HEK293 (cell line): ENCODE results near the gene FCRL4.

Experiments
- CTCF ChIA-PET: fragments of 350-600 bp; formaldehyde crosslinking; extraction: SDS; loops from one replicate; lab custom pipeline; 2021; ENCODE audit warnings: antibody characterized with exemption; lab: Yijun Ruan, JAX
- POLR2A ChIA-PET: fragments of 300-600 bp; formaldehyde crosslinking; extraction: SDS; loops from one replicate; lab custom pipeline; 2020; ENCODE audit warnings: antibody characterized with exemption, inconsistent platforms; lab: Yijun Ruan, JAX
- H3K27ac ChIP-seq: fragments of 200-500 bp; sonication (Bioruptor generic); 2 replicates; pipeline ENCODE4 v1.5.1; 2014; ENCODE audit warnings: low read depth, low read length, control low read depth, inconsistent platforms; ENCODE audit errors: extremely low read depth
- H3K36me3 ChIP-seq, 2 experiments: fragments of 200-500 bp in 1 of 2; sonication (Bioruptor generic) in 1 of 2; 1 replicate in 1 of 2; 2 replicates in 1 of 2; pipeline ENCODE4 v1.5.1; 2014 to 2017; ENCODE audit warnings: inconsistent platforms in 2 of 2, low read length in 2 of 2; ENCODE audit not compliant: control insufficient read depth in 2 of 2, insufficient read depth in 1 of 2
- H3K4me1 ChIP-seq: fragments of 200-500 bp; sonication (Bioruptor generic); 2 replicates; pipeline ENCODE4 v1.5.1; 2014; ENCODE audit warnings: mild to moderate bottlenecking, low read length, inconsistent platforms; ENCODE audit not compliant: control insufficient read depth, insufficient read depth
- H3K4me3 ChIP-seq: 2 replicates; pipeline ENCODE4 v1.5.1; 2011; ENCODE audit warnings: low read depth, mild to moderate bottlenecking, control low read depth, low read length, moderate library complexity
- H3K9me3 ChIP-seq: fragments of 200-500 bp; sonication (Bioruptor generic); 2 replicates; pipeline ENCODE4 v1.5.1; 2014; ENCODE audit warnings: low read depth, low read length, inconsistent platforms; ENCODE audit not compliant: control insufficient read depth, insufficient read depth
- GLI4 ChIP-seq: fragments of 450-650 bp; formaldehyde crosslinking; IDR thresholded peaks from 2 replicates; pipeline ENCODE4 v1.5.1; 2016; ENCODE audit warnings: missing biosample characterization, missing genetic modification characterization
- HIC1 ChIP-seq: fragments of 450-650 bp; formaldehyde crosslinking; IDR thresholded peaks from 2 replicates; pipeline ENCODE4 v1.5.1; 2016; ENCODE audit warnings: missing biosample characterization, missing genetic modification characterization
- HOXC10 ChIP-seq: sonication (generic); formaldehyde crosslinking; IDR thresholded peaks from 2 replicates; pipeline ENCODE4 v1.8.1; 2023; ENCODE audit warnings: mild to moderate bottlenecking, missing genetic modification reagents
- MYNN ChIP-seq: fragments of 450-650 bp; formaldehyde crosslinking; IDR thresholded peaks from 2 replicates; pipeline ENCODE4 v1.5.1; 2016; ENCODE audit warnings: missing biosample characterization, missing genetic modification characterization, borderline replicate concordance
- MZF1 ChIP-seq: fragments of 450-650 bp; formaldehyde crosslinking; IDR thresholded peaks from 2 replicates; pipeline ENCODE4 v1.5.1; 2017; ENCODE audit warnings: missing biosample characterization, missing genetic modification characterization, borderline replicate concordance
- OSR2 ChIP-seq: fragments of 450-650 bp; formaldehyde crosslinking; IDR thresholded peaks from 2 replicates; pipeline ENCODE4 v1.5.1; 2016; ENCODE audit warnings: missing biosample characterization, missing genetic modification characterization
- SP2 ChIP-seq: fragments of 450-650 bp; formaldehyde crosslinking; IDR thresholded peaks from 2 replicates; pipeline ENCODE4 v1.5.1; 2016; ENCODE audit warnings: missing biosample characterization, missing genetic modification characterization
- ZBTB8A ChIP-seq: fragments of 450-650 bp; formaldehyde crosslinking; IDR thresholded peaks from 2 replicates; pipeline ENCODE4 v1.5.1; 2016; ENCODE audit warnings: missing biosample characterization, missing genetic modification characterization
- ZNF121 ChIP-seq: fragments of 450-650 bp; formaldehyde crosslinking; IDR thresholded peaks from 2 replicates; pipeline ENCODE4 v1.5.1; 2016; ENCODE audit warnings: missing biosample characterization, missing genetic modification characterization
- ZNF2 ChIP-seq: fragments of 450-650 bp; formaldehyde crosslinking; IDR thresholded peaks from 2 replicates; pipeline ENCODE4 v1.5.1; 2016; ENCODE audit warnings: missing biosample characterization, missing genetic modification characterization
- ZNF266 ChIP-seq: fragments of 450-650 bp; formaldehyde crosslinking; IDR thresholded peaks from 2 replicates; pipeline ENCODE4 v1.5.1; 2016; ENCODE audit warnings: missing biosample characterization, missing genetic modification characterization, low read depth
- ZNF292 ChIP-seq: fragments of 450-650 bp; formaldehyde crosslinking; IDR thresholded peaks from 2 replicates; pipeline ENCODE4 v1.5.1; 2016; ENCODE audit warnings: low read depth, missing biosample characterization, missing genetic modification characterization, borderline replicate concordance
- ZNF354C ChIP-seq: fragments of 450-650 bp; formaldehyde crosslinking; IDR thresholded peaks from 2 replicates; pipeline ENCODE4 v1.5.1; 2016; ENCODE audit warnings: missing biosample characterization, missing genetic modification characterization, low read depth, borderline replicate concordance
- ZNF513 ChIP-seq: fragments of 450-650 bp; IDR thresholded peaks from 2 replicates; pipeline ENCODE4 v1.5.1; 2018; ENCODE audit warnings: missing biosample characterization, missing genetic modification characterization
- ZNF518A ChIP-seq: fragments of 450-650 bp; formaldehyde crosslinking; conservative IDR thresholded peaks from 2 replicates; pipeline ENCODE4 v1.5.1; 2016; ENCODE audit warnings: low read depth, missing biosample characterization, missing genetic modification characterization
- ZNF549 ChIP-seq: fragments of 450-650 bp; IDR thresholded peaks from 2 replicates; pipeline ENCODE4 v1.5.1; 2018; ENCODE audit warnings: missing biosample characterization, missing genetic modification characterization, mild to moderate bottlenecking, inconsistent platforms, moderate library complexity
- ZNF560 ChIP-seq: fragments of 450-650 bp; formaldehyde crosslinking; IDR thresholded peaks from 2 replicates; pipeline ENCODE4 v1.5.1; 2017; ENCODE audit warnings: missing biosample characterization, missing genetic modification characterization, borderline replicate concordance
- ZNF621 ChIP-seq: fragments of 450-650 bp; formaldehyde crosslinking; IDR thresholded peaks from 2 replicates; pipeline ENCODE4 v1.5.1; 2017; ENCODE audit warnings: missing biosample characterization, missing genetic modification characterization
- ZNF623 ChIP-seq: fragments of 450-650 bp; formaldehyde crosslinking; IDR thresholded peaks from 2 replicates; pipeline ENCODE4 v1.5.1; 2016; ENCODE audit warnings: missing biosample characterization, missing genetic modification characterization
- ZNF670 ChIP-seq: fragments of 450-650 bp; formaldehyde crosslinking; IDR thresholded peaks from 2 replicates; pipeline ENCODE4 v1.5.1; 2016; ENCODE audit warnings: missing biosample characterization, missing genetic modification characterization, low read depth
- ZNF692 ChIP-seq: fragments of 450-650 bp; formaldehyde crosslinking; IDR thresholded peaks from 2 replicates; pipeline ENCODE4 v1.5.1; 2016; ENCODE audit warnings: missing biosample characterization, missing genetic modification characterization
- ZNF707 ChIP-seq: fragments of 450-650 bp; formaldehyde crosslinking; IDR thresholded peaks from 2 replicates; pipeline ENCODE4 v1.5.1; 2016; ENCODE audit warnings: missing biosample characterization, missing genetic modification characterization

Gene FCRL4

GRCh38 chr1:157641177-157641576 lies 43.3 kb upstream of the FCRL4 start (continued):
- TF ChIP-seq ZNF2: no peak
- TF ChIP-seq MYNN (tag by site-specific recombination): no peak

- Histone ChIP-seq H3K4me3 (no peak overlapping the region), H3K27ac (no peak overlapping the region), H3K36me3 (no peaks in the 10 kb centered on the region), H3K9me3 (no peaks in the 10 kb centered on the region), H3K4me1 (no peaks in the 10 kb centered on the region)
- POLR2A ChIA-PET: no interaction called here
- TF ChIP-seq ZNF121 (tag by site-specific recombination) (no peak), ZNF670 (tag by site-specific recombination) (no peak), ZBTB8A (tag by site-specific recombination) (no peak), ZNF621 (tag by site-specific recombination) (no peak), ZNF518A (tag by site-specific recombination) (no peak), SP2 (no peak), ZNF707 (tag by site-specific recombination) (no peak), ZNF549 (tag by site-specific recombination) (no peak), OSR2 (tag by site-specific recombination) (no peak), ZNF292 (no peak), ZNF623 (tag by site-specific recombination) (no peak), ZNF513 (tag by site-specific recombination) (no peak), GLI4 (tag by site-specific recombination) (no peak), ZNF266 (tag by site-specific recombination) (no peak), ZNF560 (tag by site-specific recombination) (no peak), ZNF692 (tag by site-specific recombination) (no peak), HOXC10 (CRISPR knock-in tag) (no peak), MZF1 (no peak), ZNF354C (tag by site-specific recombination) (no peak), HIC1 (tag by site-specific recombination) (no peak)
- CTCF ChIA-PET: no interaction called here
Observed at GRCh38 chr1:157639800-157640199, 41.9 kb upstream of the FCRL4 start.
